Stimulated activated naive CD8-positive, alpha-beta T cell treated with anti-CD3 and anti-CD28 coated beads, Interleukin-15, Interleukin-2, amounts not matched to agents 100 ng/mL and 50 ng/mL, for 24 hours (primary cell): ENCODE data around the gene CHST10.

Experiments
- H3K27ac Mint-ChIP-seq: one replicate; pipeline ENCODE4 v1.8.0; 2021; ENCODE audit warnings: mild to moderate bottlenecking, mixed read lengths
- H3K27me3 Mint-ChIP-seq: one replicate; pipeline ENCODE4 v1.8.0; 2021; ENCODE audit warnings: mixed read lengths
- H3K36me3 Mint-ChIP-seq: one replicate; pipeline ENCODE4 v1.8.0; 2021; ENCODE audit warnings: low read depth, mixed read lengths
- H3K4me1 Mint-ChIP-seq: one replicate; pipeline ENCODE4 v1.8.0; 2021; ENCODE audit warnings: low read depth, mixed read lengths
- H3K4me3 Mint-ChIP-seq: one replicate; pipeline ENCODE4 v1.8.0; 2021; ENCODE audit warnings: mild to moderate bottlenecking, mixed read lengths
- H3K9me3 Mint-ChIP-seq: one replicate; pipeline ENCODE4 v1.8.0; 2021; ENCODE audit warnings: mixed read lengths

Gene CHST10

GRCh38 chr2:100424277-100424875, 6.9 kb upstream of the CHST10 start:
- H3K27ac Mint-ChIP-seq, result no peak overlapping the region

GRCh38 chr2:100423631-100424030, 6.2 kb upstream of the CHST10 start:
- H3K27ac Mint-ChIP-seq, result no peak overlapping the region
- no peaks in the 10 kb centered on the region for H3K36me3 Mint-ChIP-seq
- H3K4me1 Mint-ChIP-seq, result peaks cover 5% of the 10 kb centered on the region
- H3K27me3 Mint-ChIP-seq, result peaks cover 11% of the 10 kb centered on the region
- H3K4me3 Mint-ChIP-seq, result no peak overlapping the region
- H3K9me3 Mint-ChIP-seq, result peaks cover 4% of the 10 kb centered on the region

More at GRCh38 chr2:100424277-100424875, 6.9 kb upstream of the CHST10 start:
- peaks cover 4% of the 10 kb centered on the region for H3K9me3 Mint-ChIP-seq
- no peaks in the 10 kb centered on the region for H3K36me3 Mint-ChIP-seq
- peaks cover 5% of the 10 kb centered on the region for H3K4me1 Mint-ChIP-seq
- H3K4me3 Mint-ChIP-seq, result no peak overlapping the region
- peaks cover 18% of the 10 kb centered on the region for H3K27me3 Mint-ChIP-seq

- H3K27ac Mint-ChIP-seq, result no peak overlapping the region
- H3K36me3 Mint-ChIP-seq, result no peaks in the 10 kb centered on the region
- H3K4me1 Mint-ChIP-seq, result peaks cover 11% of the 10 kb centered on the region
- H3K27me3 Mint-ChIP-seq, result peaks cover 3% of the 10 kb centered on the region
- H3K9me3 Mint-ChIP-seq, result peaks cover 4% of the 10 kb centered on the region
- H3K4me3 Mint-ChIP-seq, result no peak overlapping the region
Measured at GRCh38 chr2:100422320-100423055, 5.0 kb upstream of the CHST10 start.

- H3K27ac Mint-ChIP-seq, result no peak overlapping the region
- no peaks in the 10 kb centered on the region for H3K36me3 Mint-ChIP-seq
- no peak overlapping the region for H3K4me3 Mint-ChIP-seq
- peaks cover 4% of the 10 kb centered on the region for H3K9me3 Mint-ChIP-seq
- H3K27me3 Mint-ChIP-seq, result no peaks in the 10 kb centered on the region
- H3K4me1 Mint-ChIP-seq, result peaks cover 33% of the 10 kb centered on the region
Measured at GRCh38 chr2:100419915-100420314, 2.4 kb upstream of the CHST10 start.

GRCh38 chr2:100418406-100418962, 1.0 kb upstream of the CHST10 start:
- Mint-ChIP-seq H3K27ac (peak overlapping the region; percentile 1), H3K9me3 (peaks cover 4% of the 10 kb centered on the region), H3K36me3 (peaks cover 8% of the 10 kb centered on the region), H3K27me3 (no peaks in the 10 kb centered on the region), H3K4me3 (peak overlapping the region; percentile 56), H3K4me1 (peaks cover 36% of the 10 kb centered on the region)

- no peaks in the 10 kb centered on the region for H3K27me3 Mint-ChIP-seq
- peaks cover 36% of the 10 kb centered on the region for H3K4me1 Mint-ChIP-seq
- peaks cover 4% of the 10 kb centered on the region for H3K9me3 Mint-ChIP-seq
- peak overlapping the region; percentile 79 for H3K4me3 Mint-ChIP-seq
- H3K36me3 Mint-ChIP-seq, result peaks cover 12% of the 10 kb centered on the region
- peak overlapping the region; percentile 58 for H3K27ac Mint-ChIP-seq
Measured at GRCh38 chr2:100417711-100418124, 250 bp upstream of the CHST10 start.

- Mint-ChIP-seq H3K27me3 (no peaks in the 10 kb centered on the region), H3K36me3 (peaks cover 15% of the 10 kb centered on the region), H3K4me3 (peak overlapping the region; percentile 94), H3K9me3 (peaks cover 4% of the 10 kb centered on the region), H3K27ac (peak overlapping the region; percentile 82), H3K4me1 (peaks cover 36% of the 10 kb centered on the region)
Measured at GRCh38 chr2:100416397-100416934, 1.0 kb downstream of the CHST10 start.

- Mint-ChIP-seq H3K4me3 (no peak overlapping the region), H3K4me1 (peaks cover 35% of the 10 kb centered on the region), H3K27ac (no peak overlapping the region), H3K9me3 (no peaks in the 10 kb centered on the region), H3K36me3 (peaks cover 15% of the 10 kb centered on the region), H3K27me3 (no peaks in the 10 kb centered on the region)
Measured at GRCh38 chr2:100413571-100413970, 3.9 kb downstream of the CHST10 start.

- Mint-ChIP-seq H3K4me1 (peaks cover 28% of the 10 kb centered on the region), H3K9me3 (no peaks in the 10 kb centered on the region), H3K36me3 (peaks cover 19% of the 10 kb centered on the region), H3K27me3 (no peaks in the 10 kb centered on the region), H3K27ac (no peak overlapping the region), H3K4me3 (no peak overlapping the region)
Measured at GRCh38 chr2:100412881-100413321, 4.6 kb downstream of the CHST10 start.

GRCh38 chr2:100412466-100412865, 5.0 kb downstream of the CHST10 start:
- no peaks in the 10 kb centered on the region for H3K27me3 Mint-ChIP-seq
- H3K36me3 Mint-ChIP-seq, result peaks cover 19% of the 10 kb centered on the region
- H3K9me3 Mint-ChIP-seq, result no peaks in the 10 kb centered on the region
- no peak overlapping the region for H3K4me3 Mint-ChIP-seq
- H3K4me1 Mint-ChIP-seq, result peaks cover 25% of the 10 kb centered on the region
- H3K27ac Mint-ChIP-seq, result no peak overlapping the region

GRCh38 chr2:100411841-100412292, 5.6 kb downstream of the CHST10 start:
- Mint-ChIP-seq H3K36me3 (peaks cover 19% of the 10 kb centered on the region), H3K9me3 (no peaks in the 10 kb centered on the region), H3K27ac (no peak overlapping the region), H3K27me3 (no peaks in the 10 kb centered on the region), H3K4me1 (peaks cover 22% of the 10 kb centered on the region), H3K4me3 (no peak overlapping the region)

- Mint-ChIP-seq H3K9me3 (no peaks in the 10 kb centered on the region), H3K4me3 (no peak overlapping the region), H3K27ac (no peak overlapping the region), H3K4me1 (peaks cover 5% of the 10 kb centered on the region), H3K27me3 (no peaks in the 10 kb centered on the region), H3K36me3 (peaks cover 22% of the 10 kb centered on the region)
Measured at GRCh38 chr2:100409975-100410647, 7.4 kb downstream of the CHST10 start.

- H3K4me3 Mint-ChIP-seq, result no peak overlapping the region
- H3K9me3 Mint-ChIP-seq, result no peaks in the 10 kb centered on the region
- no peak overlapping the region for H3K27ac Mint-ChIP-seq
- no peaks in the 10 kb centered on the region for H3K4me1 Mint-ChIP-seq
- peaks cover 27% of the 10 kb centered on the region for H3K36me3 Mint-ChIP-seq
- no peaks in the 10 kb centered on the region for H3K27me3 Mint-ChIP-seq
Measured at GRCh38 chr2:100409461-100409860, 8.0 kb downstream of the CHST10 start.

- H3K36me3 Mint-ChIP-seq, result peaks cover 26% of the 10 kb centered on the region
Measured at GRCh38 chr2:100408941-100409340, 8.5 kb downstream of the CHST10 start.

GRCh38 chr2:100408104-100408503, 9.4 kb downstream of the CHST10 start:
- H3K4me1 Mint-ChIP-seq, result no peaks in the 10 kb centered on the region
- H3K27ac Mint-ChIP-seq, result no peak overlapping the region

More at GRCh38 chr2:100408941-100409340, 8.5 kb downstream of the CHST10 start:
- Mint-ChIP-seq H3K27ac (no peak overlapping the region), H3K9me3 (no peaks in the 10 kb centered on the region), H3K4me1 (no peaks in the 10 kb centered on the region), H3K4me3 (no peak overlapping the region), H3K27me3 (no peaks in the 10 kb centered on the region)

More at GRCh38 chr2:100408104-100408503, 9.4 kb downstream of the CHST10 start:
- Mint-ChIP-seq H3K27me3 (no peaks in the 10 kb centered on the region), H3K36me3 (peaks cover 22% of the 10 kb centered on the region), H3K9me3 (no peaks in the 10 kb centered on the region), H3K4me3 (no peak overlapping the region)
